Measurements from ENCODE around the gene CRCP.
"Not testable (repeated sequence)": the region's sequence is repeated elsewhere in the genome, so short reads cannot be mapped to it uniquely, and the experiment has no call there.

CRCP gene

GRCh38 chr7:66157060-66157459 is 42.4 kb downstream of the CRCP start:
- no peak for DNase-seq

- no peak for DNase-seq
Observed at GRCh38 chr7:66162622-66163021, 48.0 kb downstream of the CRCP start.

GRCh38 chr7:66163186-66163610 is 48.6 kb downstream of the CRCP start:
- no peak for DNase-seq

- DNase-seq: no peak
Observed at GRCh38 chr7:66164356-66164755, 49.7 kb downstream of the CRCP start.

- DNase-seq: no peak
Observed at GRCh38 chr7:66167773-66168387, 53.2 kb downstream of the CRCP start.

- DNase-seq: no peak
Observed at GRCh38 chr7:66169616-66170015, 55.0 kb downstream of the CRCP start.

GRCh38 chr7:66170309-66171231 is 55.9 kb downstream of the CRCP start:
- no peak for DNase-seq

GRCh38 chr7:66172536-66173401 is 58.1 kb downstream of the CRCP start:
- DNase-seq: not testable (repeated sequence)

GRCh38 chr7:66173856-66174255 is 59.2 kb downstream of the CRCP start:
- no peak for DNase-seq

GRCh38 chr7:66175006-66175405 is 60.4 kb downstream of the CRCP start:
- DNase-seq: not testable (repeated sequence)

- DNase-seq: no peak
Observed at GRCh38 chr7:66176914-66177313, 62.3 kb downstream of the CRCP start.

- no peak for DNase-seq
Observed at GRCh38 chr7:66178258-66178657, 63.6 kb downstream of the CRCP start.

GRCh38 chr7:66181329-66181728 is 66.7 kb downstream of the CRCP start:
- DNase-seq: no peak

GRCh38 chr7:66181845-66182244 is 67.2 kb downstream of the CRCP start:
- DNase-seq: no peak

- no peak for DNase-seq
Observed at GRCh38 chr7:66182920-66183319, 68.3 kb downstream of the CRCP start.

GRCh38 chr7:66183700-66184099 is 69.1 kb downstream of the CRCP start:
- no peak for DNase-seq

GRCh38 chr7:66185680-66186187 is 71.1 kb downstream of the CRCP start:
- no peak for DNase-seq

- no peak for DNase-seq
Observed at GRCh38 chr7:66186991-66187390, 72.3 kb downstream of the CRCP start.

GRCh38 chr7:66187905-66188304 is 73.3 kb downstream of the CRCP start:
- DNase-seq: no peak

GRCh38 chr7:66188645-66189044 is 74.0 kb downstream of the CRCP start:
- no peak for DNase-seq

GRCh38 chr7:66189695-66190503 is 75.3 kb downstream of the CRCP start:
- no peak for DNase-seq

GRCh38 chr7:66190504-66190857 is 75.8 kb downstream of the CRCP start:
- no peak for DNase-seq

All from activated effector memory CD4-positive, alpha-beta T cell treated with anti-CD3 and anti-CD28 coated beads, Interleukin-2, amount 50 U/mL, for 16 hours (primary cell).